Measurements from ENCODE around the gene PCDH9.

DNA sequence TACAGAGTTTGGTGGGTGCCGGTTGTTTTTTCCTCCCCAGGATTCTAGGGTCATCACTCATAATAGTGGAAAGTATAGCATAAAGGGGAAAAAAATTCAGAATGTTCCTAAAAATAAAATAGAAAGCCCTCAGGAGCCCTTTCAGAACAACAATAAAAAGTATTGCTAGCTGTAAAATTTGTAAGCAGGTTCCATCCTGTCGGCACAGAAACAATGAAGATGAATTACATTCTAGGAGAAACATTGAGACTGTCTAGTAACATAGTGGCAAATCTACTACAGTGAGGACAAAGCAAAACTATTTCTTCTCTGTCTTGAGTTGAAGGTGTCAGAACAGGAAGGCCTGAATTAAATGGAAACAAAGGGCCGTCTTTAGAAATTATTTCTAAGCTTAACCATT is 870.7 kb downstream of the PCDH9 start:
- TF ChIP-seq, protein P1, sequence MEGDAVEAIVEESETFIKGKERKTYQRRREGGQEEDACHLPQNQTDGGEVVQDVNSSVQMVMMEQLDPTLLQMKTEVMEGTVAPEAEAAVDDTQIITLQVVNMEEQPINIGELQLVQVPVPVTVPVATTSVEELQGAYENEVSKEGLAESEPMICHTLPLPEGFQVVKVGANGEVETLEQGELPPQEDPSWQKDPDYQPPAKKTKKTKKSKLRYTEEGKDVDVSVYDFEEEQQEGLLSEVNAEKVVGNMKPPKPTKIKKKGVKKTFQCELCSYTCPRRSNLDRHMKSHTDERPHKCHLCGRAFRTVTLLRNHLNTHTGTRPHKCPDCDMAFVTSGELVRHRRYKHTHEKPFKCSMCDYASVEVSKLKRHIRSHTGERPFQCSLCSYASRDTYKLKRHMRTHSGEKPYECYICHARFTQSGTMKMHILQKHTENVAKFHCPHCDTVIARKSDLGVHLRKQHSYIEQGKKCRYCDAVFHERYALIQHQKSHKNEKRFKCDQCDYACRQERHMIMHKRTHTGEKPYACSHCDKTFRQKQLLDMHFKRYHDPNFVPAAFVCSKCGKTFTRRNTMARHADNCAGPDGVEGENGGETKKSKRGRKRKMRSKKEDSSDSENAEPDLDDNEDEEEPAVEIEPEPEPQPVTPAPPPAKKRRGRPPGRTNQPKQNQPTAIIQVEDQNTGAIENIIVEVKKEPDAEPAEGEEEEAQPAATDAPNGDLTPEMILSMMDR (IDR thresholded peaks at IDR 0.05) = no peak
- no peak for TF ChIP-seq EP300 (IDR thresholded peaks at IDR 0.05)
- no peak for TF ChIP-seq POLR2A (IDR thresholded peaks at IDR 0.05)
- TF ChIP-seq POLR2AphosphoS5 (IDR thresholded peaks at IDR 0.05) = no peak
